HG02571 (cell line): Measurements from ENCODE around the gene RPS19BP1.
A peak's percentile ranks its signal among the peaks of the same experiment; 100 is the strongest.
"Not testable (repeated sequence)": the region's sequence is repeated elsewhere in the genome, so short reads cannot be mapped to it uniquely, and the experiment has no call there.

Experiments
- ATAC-seq: cut with Tn5 transposase; IDR thresholded peaks from one replicate; pipeline ENCODE4 v1.9.1; 2021; ENCODE audit warnings: mild to moderate bottlenecking, moderate library complexity; ENCODE audit not compliant: unreplicated experiment

RPS19BP1 gene

GRCh38 chr22:39528681-39529486 is 3.7 kb downstream of the RPS19BP1 start:
- ATAC-seq: no peak

DNA sequence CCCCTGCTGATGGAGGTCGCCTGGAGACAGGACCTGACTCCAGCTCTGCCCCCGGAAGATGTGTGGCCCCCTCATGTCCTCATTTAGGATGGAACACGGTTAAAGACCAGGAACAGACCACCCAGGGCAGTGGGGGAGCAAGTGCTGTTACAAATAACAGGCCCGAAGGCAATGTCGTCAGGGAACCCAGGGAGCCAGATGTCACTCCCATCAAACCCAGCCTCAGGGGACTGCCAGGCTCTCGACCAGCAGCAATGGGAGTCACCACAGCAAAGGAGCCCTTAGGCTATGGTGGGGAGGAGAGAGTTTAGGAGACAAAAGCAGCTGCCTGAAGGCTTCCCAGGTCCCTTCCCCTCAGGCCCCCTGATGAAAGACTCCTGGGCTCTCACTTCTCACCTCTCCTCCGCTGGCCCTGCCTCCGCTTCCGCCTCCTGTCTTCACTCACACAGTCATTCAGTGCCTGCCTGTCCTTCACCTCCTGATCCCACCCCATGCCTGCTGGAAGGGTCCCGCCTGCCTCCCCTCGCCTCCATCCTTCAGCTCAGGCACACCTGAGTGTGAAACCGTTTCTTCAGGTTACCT is 4.4 kb downstream of the RPS19BP1 start:
- ATAC-seq: no peak

- no peak for ATAC-seq
These were observed 5.0 kb downstream of the RPS19BP1 start for GRCh38 chr22:39527481-39527961.

DNA sequence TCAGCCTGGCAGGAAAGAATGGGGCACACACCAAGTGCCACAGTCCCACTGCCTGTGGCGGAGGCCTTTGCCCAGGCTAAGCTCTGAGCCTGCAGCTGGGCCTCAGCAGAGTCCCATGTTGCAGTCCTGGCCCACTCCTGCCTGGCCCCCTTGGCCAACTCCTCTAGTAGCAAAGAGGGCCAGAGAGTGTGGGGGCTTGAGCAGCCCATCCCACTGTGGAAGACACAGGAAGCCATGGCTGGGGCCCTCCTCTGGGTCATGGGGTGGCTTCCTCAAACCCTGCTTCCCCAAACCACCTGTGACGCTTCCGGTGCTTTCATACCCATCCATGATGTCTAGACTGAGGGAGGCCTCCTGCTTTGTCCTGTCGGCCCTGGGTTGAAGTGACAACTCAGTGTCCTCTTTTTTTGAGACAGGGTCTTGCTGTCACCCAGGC is 5.8 kb downstream of the RPS19BP1 start:
- no peak for ATAC-seq

DNA sequence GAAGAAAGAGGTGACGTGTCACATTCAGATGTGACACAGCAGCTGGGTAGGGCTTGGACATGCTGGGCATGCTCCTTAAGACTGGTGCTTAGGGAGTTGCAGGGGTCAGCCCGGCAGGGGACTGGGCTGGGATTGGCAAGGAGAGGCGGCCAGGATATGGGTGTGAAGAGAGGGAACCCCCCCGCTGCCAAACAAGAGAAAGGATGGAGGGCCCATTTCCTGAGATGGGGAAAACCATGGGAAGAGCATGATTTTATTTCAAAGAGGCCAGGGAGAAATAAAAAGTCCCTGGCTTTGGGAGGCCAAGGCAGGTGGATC is 6.9 kb downstream of the RPS19BP1 start:
- ATAC-seq: no peak

DNA sequence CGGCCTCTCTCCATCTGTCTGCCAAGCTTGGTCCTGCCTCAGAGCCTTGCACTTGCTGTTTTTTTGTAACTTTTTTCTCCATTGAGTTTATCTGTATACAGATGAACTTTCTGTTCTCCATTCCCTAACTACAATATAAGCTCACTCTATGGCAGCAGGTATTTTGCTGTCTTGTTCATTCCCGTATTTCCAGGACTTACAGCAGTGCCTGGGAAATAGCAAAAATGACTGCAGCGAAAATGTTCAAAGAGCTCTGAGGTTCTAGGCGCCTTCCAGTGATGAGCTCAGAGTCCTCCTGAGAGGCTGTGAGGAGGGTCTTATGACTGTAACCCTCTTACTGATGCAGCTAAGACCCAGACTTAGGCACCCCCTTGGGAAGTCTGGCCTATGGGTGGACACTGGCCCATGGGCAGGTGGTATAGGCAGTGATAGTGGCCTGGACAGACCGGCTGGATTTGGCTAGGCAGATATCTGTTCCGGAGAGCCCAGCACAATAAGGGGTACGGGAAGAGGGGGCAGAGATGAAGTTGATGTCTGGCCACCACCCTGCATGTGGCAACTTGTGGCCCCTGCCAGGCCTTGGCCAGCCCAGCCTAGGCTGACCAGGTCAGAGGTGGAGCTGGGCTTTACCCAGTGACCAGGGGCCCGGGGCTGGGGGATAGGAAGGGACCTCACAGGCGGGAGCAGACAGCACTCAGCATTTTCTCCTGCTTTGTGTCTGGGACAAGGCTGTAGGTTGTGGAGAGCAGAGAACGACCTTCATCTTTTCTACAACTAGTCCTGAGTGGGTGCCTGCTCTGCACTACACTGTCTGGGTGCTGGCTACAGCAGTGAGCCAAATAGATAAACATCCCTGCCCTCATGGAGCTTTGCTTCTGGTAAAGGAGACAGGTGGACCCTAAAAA is 7.5 kb downstream of the RPS19BP1 start:
- ATAC-seq: no peak

GRCh38 chr22:39524089-39524752 is 8.3 kb downstream of the RPS19BP1 start:
- no peak for ATAC-seq

DNA sequence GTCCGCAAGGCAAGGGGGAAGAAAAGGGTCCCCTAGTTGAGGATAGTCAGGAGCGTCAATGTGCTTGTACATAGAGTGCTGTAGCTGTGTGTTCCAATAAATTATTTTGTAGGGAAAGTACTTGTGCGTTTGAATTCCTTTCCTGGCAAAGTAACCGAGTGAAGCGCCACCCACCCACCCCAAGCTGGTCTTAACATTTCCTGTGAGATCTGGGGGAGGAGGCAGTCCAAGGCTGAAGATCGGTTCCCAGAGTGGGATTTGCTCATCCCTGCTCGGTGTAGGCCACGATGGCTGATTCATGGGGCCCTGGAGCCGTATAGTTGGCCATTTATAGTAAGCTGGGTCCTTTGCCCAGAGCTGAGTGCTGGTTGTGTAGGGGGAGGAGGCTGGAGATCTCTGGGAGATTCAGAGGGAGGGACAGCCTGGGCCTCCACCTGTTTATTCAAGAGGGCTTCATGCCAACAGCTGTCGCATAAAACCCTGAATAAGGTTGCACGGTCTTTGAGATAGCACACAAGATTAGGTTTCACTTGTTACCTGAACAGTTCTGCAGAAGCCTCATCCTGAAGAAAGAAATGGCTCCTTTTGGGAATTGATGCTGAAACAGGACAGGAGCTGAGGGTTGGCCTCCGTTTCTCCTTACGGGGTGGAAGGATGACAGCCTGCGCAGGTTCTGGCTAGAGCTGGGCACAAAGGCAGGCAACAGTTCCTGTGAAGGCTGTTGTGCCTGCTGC is 9.8 kb downstream of the RPS19BP1 start:
- ATAC-seq: no peak

GRCh38 chr22:39522091-39522490 is 10.5 kb downstream of the RPS19BP1 start:
- ATAC-seq: not testable (repeated sequence)

DNA sequence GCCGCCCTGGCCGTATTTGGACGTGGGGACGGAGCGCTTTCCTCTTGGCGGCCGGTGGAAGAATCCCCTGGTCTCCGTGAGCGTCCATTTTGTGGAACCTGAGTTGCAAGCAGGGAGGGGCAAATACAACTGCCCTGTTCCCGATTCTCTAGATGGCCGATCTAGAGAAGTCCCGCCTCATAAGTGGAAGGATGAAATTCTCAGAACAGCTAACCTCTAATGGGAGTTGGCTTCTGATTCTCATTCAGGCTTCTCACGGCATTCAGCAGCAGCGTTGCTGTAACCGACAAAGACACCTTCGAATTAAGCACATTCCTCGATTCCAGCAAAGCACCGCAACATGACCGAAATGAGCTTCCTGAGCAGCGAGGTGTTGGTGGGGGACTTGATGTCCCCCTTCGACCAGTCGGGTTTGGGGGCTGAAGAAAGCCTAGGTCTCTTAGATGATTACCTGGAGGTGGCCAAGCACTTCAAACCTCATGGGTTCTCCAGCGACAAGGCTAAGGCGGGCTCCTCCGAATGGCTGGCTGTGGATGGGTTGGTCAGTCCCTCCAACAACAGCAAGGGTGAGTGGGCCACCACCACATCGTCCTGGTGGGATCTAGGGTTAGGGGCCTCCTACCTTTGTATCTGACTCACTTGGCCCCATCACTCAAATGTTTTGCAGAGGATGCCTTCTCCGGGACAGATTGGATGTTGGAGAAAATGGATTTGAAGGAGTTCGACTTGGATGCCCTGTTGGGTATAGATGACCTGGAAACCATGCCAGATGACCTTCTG is 11.3 kb downstream of the RPS19BP1 start:
- not testable (repeated sequence) for ATAC-seq

DNA sequence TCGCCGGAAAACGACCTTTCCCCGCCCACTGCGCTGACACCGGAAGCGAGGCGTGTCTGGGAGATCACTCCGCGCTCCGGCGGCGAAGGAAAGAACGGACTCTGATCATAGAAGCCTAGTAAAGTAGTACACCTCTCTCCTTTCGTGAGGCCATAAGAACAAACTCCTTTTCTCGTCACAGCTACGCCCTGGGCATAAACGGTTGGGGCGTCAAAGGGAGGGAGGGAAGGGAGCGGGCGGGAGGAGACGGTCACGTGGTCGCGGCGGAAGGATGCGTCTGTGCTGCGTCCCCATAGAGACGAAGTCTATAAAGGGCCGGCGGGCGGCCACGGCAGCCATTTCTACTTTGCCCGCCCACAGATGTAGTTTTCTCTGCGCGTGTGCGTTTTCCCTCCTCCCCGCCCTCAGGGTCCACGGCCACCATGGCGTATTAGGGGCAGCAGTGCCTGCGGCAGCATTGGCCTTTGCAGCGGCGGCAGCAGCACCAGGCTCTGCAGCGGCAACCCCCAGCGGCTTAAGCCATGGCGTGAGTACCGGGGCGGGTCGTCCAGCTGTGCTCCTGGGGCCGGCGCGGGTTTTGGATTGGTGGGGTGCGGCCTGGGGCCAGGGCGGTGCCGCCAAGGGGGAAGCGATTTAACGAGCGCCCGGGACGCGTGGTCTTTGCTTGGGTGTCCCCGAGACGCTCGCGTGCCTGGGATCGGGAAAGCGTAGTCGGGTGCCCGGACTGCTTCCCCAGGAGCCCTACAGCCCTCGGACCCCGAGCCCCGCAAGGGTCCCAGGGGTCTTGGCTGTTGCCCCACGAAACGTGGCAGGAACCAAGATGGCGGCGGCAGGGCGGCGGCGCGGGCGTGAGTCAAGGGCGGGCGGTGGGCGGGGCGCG is 12.1 kb downstream of the RPS19BP1 start, which contains the start of gene ATF4:
ATF4 (plus strand) TSS at position 337 of the 880 bp plus-strand sequence. CDS start 884 bp downstream, outside the sequence.
- peak; percentile 42 for ATAC-seq

DNA sequence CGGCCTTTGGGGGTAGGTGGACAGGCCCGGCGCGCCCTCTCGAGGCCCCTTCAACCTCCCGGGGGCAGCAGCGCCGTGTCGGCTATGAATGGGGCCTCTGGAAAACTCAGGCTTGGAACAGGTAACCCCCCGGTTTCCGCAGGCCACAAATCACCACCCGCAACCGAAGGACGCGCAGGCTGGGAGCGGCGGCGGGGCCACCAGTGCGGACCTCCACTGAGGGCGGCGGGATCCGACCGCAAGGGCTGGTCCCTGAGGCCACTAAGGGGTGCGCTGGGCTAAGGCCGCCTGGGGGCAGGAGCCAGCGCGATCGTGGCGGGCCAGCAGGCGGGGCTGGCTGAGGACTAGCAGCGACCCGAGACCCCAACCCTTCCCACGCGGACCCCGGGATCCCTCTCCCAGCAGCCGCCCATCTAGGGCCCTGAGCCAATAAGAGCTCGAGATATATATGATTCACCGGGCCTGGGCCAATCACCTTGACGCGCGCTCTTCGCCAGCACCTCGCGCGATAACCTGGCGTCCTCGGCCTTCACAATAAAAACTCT is 12.8 kb downstream of the RPS19BP1 start:
- ATAC-seq: peak; percentile 79

DNA sequence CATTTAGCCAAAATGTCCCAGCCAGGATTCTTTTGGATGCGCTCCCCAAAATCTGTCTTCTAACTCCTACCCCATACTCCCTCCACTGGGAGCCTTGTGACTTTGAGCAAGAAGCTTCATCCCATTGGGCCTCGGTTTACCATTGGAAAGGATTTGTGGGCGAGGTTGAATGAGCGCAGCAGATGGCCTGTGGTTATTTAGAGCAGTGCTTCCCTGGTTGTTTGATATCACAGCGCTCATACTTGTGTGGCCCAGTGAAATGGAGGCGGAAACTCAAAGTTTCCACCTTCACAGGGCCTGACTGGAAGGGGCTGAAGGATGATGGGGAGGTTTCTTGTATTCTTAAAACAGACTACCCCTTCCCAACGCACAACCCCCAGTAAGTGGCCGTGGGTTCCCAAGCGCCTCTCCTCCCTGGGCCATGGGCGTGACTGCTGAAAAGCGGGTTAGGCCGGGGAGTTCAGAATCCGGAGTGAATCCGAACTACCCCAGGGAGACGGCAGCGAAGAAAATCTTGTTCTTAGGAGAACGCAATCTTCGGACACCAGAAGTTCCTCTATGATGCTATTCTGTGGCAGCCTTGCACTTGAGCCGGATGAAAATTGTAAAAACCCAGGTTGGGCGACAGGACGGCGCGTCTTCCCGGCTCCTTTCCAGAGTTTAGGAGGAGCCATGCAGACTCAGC is 13.4 kb downstream of the RPS19BP1 start:
- no peak for ATAC-seq

- ATAC-seq: no peak
These were observed 14.3 kb downstream of the RPS19BP1 start for GRCh38 chr22:39518144-39518786.

GRCh38 chr22:39517470-39517869 is 15.1 kb downstream of the RPS19BP1 start:
- ATAC-seq: no peak

DNA sequence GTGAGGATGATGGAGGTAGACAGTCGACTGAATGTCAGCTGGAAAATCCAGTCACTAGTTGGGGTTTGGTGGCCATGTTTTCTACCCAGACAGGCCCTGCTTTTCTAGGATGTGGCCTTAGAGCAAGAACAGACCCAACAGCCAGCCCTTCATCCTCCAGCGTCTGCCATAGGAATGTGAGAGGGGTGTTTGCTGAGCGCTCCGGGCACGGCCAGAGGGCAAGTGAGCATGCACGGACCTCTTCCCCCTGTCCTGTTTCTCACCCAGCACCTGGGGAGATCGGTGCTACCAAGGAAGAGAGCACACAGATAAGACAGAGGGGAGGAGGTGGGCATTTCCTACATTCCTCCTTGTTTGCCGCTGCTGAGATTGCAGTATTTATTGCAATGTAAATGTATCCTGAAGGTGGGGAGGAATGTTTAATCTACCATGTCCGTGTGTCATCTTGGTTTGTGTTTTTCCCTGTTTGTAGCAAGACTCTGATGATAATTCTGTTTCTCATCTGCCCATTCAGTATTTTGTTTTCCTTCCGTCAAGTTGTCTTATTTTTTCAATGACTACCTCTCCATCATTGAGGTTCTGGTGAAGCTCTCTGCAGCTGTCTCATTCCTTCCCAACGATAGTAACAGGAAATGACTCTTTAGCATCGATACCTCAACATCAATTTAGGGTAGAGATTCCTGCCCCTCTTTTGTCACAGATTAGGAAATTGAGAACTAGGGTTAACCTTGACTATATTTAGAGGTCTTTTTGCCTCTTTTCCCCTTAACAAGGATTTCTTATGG is 17.1 kb downstream of the RPS19BP1 start:
- no peak for ATAC-seq
